Kidney capillary endothelial cell (primary cell): Measurements from ENCODE around the gene POU2AF2.
"Not testable (repeated sequence)": the region's sequence is repeated elsewhere in the genome, so short reads cannot be mapped to it uniquely, and the experiment has no call there.

ENCODE experiments used
- DNase-seq: peaks from one replicate; pipeline ENCODE4 v3.0.0-alpha.2; 2018; ENCODE audit warnings: low spot score

The POU2AF2 gene, protein sequence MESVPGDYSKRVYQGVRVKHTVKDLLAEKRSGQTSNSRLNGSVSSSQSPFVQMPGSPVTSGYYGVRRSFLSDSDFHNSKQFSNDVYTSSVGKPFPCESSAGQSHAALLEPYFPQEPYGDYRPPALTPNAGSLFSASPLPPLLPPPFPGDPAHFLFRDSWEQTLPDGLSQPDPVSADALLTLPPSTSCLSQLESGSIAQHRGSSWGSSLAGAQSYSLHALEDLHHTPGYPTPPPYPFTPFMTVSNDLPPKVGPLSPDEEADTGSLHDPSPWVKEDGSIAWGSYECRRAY

DNA sequence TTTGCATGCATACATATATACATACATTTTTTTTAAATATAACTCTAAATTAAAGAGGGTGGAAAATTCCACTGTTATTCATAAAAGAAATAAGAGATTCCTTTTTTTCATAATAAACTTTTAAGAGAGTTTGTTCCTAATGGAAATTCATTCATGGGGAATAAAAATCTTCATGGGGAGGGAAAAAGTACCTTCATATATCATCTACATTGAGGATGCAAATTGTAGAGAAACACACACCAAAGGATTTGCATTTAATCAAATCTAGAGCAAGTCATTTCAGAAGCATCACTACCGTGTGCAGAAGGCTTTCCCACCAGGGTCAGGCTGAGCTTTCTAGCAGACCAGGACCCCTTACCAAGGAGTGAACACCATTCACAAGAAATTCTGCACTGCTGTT, at the start of gene POU2AF2:
Gene POU2AF2, plus strand, starts transcription at position 301 of the 400 bp plus-strand sequence. CDS start 129 bp downstream, outside the sequence.
- DNase-seq, result no peak

- no peak for DNase-seq
Measured at GRCh38 chr11:111200010-111200534, 45.5 kb upstream of the POU2AF2 start.

DNA sequence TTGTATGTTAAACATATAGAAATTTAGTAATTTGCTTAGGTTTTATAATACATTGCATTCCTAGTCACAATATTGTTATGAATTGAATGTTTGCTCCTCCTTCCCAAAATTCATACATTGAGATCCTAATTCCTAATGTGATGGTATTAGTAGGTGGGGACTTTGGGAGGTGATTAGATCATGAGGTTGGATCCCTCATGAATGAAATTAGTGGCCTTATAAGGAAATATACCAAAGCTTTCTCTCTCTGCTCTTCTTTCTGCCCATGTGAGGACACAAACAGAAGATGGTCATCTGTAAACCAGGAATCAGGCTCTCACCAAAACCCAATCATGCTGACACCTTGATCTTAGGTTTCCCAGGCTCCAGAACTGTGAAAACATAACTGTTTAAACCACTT, 41.3 kb upstream of the POU2AF2 start:
- DNase-seq, result no peak

DNA sequence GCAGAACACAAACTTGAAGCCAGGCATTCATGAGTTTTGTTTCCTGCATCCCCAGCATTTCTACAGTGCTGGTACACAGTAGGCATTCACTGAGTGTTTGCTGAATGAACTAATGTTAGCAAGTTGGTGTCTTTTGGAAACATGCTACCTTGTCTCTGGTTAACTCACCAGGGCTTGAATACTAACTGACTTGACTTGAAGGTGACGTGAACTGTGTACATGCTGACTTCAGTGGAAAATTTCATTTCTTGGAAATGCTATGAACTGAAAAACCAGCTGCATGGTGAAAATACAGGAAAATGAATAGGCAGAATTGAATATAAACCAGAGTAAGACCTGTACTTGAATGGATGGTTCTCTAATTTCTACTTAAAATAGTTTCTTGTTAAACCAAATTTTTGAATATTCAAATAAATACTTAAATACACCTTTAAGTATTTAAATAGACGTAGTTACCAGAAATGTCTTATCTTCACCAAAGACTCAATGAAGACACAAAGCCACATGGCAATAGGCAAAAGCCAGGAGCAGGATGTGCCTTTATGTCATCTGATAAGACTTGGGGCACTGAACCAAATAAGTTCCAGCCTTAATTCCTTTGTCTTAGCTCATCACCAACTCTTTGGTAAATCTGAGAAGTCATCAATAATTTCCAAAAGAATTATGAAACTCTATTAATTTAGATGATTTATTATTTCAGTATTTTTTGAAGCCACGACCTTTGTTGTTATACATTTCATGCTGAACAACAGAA, 39.7 kb upstream of the POU2AF2 start:
- no peak for DNase-seq

- DNase-seq, result no peak
Measured at GRCh38 chr11:111206472-111206871, 39.1 kb upstream of the POU2AF2 start.

DNA sequence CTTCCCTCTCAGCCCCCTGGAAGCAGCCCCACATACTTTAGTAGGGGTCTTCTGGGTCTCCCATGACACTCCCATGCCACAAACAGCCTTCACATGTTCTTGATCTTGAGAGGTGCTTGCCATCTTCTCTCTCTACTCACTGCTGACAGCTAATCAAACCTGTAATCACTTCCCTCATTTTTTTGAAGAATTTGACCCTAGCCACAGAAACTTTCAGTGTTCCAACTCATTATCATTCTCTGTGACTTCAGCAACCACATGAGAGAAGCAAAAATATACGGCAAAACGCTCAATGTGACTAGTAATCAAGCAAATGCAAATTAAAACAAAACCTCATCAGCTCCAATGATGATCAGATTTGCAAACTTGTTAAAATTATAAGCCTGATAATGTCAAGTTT, 38.3 kb upstream of the POU2AF2 start:
- DNase-seq, result no peak

DNA sequence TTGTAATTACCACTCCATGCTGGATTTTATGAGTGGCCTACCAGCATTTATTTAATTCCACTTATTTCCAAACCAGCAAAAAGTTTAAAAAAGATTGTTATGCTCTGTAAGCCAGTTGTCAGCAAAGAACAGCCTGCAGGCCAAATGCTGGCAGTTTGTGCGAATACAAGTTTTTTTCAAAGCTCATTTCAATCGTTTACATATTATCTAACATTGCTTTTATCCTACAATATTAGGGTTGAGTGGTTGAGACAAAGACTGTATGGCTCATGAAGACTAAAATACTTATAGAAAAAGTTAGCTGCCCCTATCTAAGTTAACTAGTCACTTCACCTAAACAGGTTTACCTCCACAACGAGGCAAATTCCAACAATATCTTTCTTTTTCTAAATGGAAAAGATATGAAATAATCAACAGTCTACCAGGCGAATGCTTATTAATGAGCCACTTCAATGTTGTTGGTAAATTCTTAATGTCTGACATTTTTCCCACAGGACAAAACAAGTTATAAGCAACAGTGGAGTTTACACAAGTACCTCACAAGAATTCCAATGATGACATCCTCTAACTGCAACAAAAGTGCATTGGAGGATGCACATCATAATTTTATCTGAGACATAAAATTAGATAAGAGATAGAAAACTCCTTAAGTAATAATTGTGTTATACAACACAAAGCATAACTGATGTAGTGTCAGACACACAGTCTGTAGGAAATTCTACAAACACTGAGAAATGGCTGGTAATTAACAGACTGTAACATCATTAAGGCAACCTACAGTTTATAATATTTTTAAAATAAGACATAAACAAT, 35.8 kb upstream of the POU2AF2 start:
- DNase-seq, result no peak

DNA sequence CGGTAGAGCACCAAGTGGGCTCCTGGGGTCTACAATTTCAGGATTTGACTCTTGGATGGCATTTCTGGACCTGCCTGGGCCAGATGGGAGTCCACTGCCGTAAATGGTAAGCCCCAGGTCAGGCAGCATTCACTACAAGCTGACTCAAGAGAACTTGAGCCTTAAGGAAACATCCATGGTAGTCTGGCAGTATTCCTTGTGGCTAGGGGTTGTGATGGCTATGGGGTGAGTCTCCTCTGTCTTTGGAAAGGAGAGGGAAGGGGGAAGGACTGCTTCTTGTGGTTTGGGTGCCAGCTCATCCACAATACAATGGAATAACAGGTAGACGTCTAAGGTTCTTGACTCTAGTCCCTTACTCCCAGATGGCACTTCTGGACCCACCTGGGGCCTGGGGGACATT, 32.3 kb upstream of the POU2AF2 start:
- no peak for DNase-seq

DNA sequence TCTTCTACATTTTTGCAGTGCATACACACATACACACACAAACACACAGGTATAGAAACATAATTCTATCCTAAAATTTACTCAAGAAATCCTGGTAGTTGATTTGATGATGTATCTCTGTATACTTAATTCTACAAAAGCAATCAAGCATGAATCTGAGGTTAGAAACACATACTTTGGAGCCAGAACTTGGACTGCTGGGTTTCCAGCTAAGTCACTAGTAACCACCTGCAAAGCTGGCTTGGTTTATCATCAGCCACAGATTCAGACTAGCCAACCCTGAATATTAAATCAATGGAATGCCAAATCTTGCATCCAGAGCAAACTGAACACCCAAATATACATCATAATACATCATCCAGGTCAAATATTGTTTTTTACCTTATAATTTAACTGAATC, 24.8 kb upstream of the POU2AF2 start:
- DNase-seq, result no peak

GRCh38 chr11:111221208-111221607, 24.3 kb upstream of the POU2AF2 start:
- DNase-seq, result no peak

DNA sequence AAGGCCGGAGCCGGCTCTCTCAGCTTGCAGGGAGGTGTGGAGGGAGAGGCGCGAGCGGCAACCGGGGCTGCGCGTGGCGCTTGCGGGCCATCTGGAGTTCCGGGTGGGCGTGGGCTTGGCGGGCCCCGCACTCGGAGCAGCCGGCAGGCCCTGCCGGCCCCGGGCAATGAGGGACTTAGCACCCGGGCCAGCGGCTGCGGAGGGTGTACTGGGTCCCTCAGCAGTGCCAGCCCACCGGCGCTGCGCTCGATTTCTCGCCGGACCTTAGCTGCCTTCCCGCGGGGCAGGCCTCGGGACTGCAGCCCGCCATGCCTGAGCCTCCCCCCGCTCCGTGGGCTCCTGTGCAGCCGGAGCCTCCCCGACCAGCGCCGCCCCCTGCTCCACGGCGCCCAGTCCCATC, 23.6 kb upstream of the POU2AF2 start:
- not testable (repeated sequence) for DNase-seq

- not testable (repeated sequence) for DNase-seq
Measured at GRCh38 chr11:111222821-111223455, 22.6 kb upstream of the POU2AF2 start.

- no peak for DNase-seq
Measured at GRCh38 chr11:111225881-111226280, 19.6 kb upstream of the POU2AF2 start.

GRCh38 chr11:111229604-111230003, 15.9 kb upstream of the POU2AF2 start:
- no peak for DNase-seq

- DNase-seq, result no peak
Measured at GRCh38 chr11:111230122-111230465, 15.4 kb upstream of the POU2AF2 start.

GRCh38 chr11:111231836-111232235, 13.7 kb upstream of the POU2AF2 start:
- no peak for DNase-seq

DNA sequence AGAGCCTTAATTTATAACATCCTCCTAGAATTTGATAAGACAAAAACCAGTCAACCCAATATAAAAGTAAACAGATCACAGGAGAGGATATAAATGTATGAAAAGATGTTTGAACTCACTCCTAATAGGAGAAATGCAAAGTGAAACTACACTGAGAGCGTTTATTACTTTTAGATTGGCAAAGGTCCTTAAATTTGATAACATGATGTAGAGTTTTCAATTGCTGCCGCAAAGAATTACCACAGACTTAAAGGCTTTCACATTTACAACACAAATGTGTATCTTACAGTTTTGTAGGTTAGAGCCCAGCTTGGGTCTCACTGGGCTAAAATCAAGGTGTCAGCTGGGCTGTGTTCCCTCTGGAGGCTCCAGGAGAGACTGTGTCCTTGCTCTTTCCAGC, 9.1 kb upstream of the POU2AF2 start:
- no peak for DNase-seq

GRCh38 chr11:111237926-111238325, 7.6 kb upstream of the POU2AF2 start:
- no peak for DNase-seq

DNA sequence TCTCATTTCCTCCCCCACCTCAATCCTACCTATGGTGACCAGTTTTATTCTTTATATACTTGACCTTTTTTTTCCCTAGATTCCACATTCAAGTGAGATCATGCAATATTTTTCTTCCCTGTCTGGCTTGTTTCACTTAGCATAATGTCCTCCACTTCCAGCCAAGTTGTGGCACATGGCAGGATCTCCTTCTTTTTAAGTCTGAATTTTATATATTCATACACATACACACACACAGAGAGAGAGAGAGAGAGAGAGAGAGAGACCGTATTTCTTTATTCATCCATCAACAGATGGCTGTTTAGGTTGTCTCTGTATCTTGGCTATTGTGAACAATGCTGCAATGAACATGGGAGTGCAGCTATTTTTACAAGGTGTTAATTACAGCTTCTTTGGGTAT, 1.4 kb downstream of the POU2AF2 start:
- no peak for DNase-seq

DNA sequence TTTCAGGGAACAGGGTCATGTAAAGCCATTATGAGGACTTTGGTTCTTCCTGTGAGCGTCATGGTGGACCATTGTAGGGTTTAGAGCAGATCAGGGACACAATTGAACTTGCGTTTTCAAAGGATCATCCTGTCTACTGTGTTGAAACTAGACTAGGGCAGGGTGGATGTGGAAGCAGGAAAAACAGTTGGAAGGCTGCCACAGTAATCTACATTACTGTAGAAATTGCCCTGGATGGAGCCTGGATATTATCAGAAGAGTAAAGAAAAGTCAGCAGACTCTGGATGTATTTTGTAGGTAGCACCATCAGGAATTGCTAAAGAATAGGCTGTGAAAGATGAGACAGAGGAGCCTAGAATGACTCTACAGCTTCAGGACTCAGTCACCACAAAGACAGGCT, 5.4 kb downstream of the POU2AF2 start:
- DNase-seq, result no peak

- DNase-seq, result no peak
Measured at GRCh38 chr11:111253131-111253530, 7.6 kb downstream of the POU2AF2 start.

- DNase-seq, result no peak
Measured at GRCh38 chr11:111253630-111254029, 8.1 kb downstream of the POU2AF2 start.
